Measurements from ENCODE around the gene TDRKH.

TDRKH gene

DNA sequence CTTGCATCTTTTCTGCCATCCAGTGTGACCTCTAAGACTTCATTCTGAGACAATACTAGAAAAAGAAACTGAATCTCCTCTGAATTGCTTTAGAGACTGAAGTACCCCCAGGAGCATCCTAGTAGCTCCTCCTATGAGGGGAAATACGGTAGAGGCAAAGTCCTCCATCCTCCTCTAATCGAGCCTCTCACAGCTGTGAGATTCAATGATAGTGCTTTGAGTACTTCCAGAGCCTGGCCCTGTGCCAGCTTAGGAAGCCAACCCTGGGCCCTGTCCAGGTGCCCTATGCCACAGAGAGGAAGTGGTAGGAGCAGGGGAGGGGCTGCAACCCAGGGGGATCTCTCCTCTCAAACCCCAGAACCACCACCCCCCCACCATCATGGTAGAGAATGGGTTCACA is 30.6 kb upstream of the TDRKH start:
- no peak for DNase-seq

DNA sequence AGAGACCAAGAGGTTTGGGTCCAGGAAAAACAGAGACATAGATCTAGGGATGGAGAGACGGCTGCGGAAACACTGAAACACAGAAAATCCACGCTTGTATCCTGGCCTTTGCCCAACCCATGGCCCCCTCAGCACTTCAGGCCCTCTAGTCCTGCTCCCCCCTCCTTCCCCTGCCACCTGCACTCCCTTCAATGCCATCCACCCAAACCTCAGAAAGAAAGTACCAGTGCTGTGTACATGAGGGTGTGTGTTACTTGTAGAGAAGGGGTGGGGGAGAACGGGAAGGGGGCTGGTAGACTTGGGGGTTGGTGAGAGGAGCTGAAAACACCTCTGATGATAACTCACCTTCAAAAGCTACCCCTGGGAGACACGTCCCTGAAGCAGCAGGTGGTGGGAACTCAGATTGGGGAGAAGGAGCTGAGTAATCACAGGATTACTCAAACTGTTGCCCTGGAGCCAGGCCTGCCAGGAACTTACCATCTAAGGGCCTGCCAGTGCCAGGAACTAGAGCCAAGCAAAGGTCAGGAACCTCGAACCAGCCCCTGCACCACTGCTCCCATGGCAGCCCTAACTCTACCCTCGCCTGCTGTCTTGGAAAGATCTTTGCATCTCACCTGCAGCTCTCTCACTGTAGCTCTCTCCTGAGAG is 29.8 kb upstream of the TDRKH start:
- no peak for DNase-seq

DNA sequence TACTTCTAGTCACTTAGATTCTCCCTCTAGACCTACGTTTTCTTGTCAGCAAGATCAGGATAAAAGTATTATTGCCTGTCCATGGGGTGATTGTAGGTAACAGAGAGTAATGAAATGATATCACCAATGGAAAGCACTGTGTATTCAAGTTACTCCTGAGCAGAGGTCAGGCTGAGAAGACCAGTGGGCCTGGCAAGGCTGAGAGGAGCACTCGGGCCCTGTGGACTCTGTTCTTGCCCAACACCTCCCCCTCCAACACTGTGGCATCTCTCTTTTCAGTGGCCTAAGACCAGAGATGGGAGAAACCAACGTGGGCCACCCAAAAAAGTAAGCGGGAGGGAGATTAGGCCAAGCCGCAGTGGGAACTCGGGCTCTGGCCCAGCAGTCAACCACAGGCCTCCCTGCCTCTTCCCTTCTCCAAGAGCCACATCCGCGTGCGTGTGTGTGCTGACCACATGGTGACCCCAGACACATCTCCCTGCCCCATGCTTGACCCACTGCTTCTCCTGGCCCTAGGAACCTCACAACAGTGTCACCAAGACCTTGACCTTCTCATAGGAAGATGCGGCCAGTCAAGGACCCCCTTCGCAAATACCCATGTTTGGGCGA is 29.0 kb upstream of the TDRKH start:
- no peak for DNase-seq

DNA sequence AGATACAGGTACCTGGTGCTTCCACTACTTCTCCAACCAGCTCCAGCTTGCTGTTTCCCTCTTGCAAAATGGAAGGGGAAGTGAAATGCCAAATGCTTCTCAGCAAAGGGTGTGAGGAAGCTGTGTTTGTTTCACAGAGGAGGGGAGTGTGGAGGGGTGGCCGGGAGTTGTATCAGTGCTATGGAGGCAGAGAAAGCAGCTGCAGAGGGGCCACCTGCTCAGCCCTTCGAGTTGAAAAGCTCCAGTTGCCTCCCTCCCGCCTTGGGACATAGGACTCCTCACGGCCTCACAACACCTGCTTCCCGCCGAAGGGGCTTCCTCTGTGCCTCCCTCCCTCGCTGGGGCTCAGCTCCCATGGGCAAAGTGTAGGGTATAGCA is 27.0 kb upstream of the TDRKH start:
- no peak for DNase-seq

DNA sequence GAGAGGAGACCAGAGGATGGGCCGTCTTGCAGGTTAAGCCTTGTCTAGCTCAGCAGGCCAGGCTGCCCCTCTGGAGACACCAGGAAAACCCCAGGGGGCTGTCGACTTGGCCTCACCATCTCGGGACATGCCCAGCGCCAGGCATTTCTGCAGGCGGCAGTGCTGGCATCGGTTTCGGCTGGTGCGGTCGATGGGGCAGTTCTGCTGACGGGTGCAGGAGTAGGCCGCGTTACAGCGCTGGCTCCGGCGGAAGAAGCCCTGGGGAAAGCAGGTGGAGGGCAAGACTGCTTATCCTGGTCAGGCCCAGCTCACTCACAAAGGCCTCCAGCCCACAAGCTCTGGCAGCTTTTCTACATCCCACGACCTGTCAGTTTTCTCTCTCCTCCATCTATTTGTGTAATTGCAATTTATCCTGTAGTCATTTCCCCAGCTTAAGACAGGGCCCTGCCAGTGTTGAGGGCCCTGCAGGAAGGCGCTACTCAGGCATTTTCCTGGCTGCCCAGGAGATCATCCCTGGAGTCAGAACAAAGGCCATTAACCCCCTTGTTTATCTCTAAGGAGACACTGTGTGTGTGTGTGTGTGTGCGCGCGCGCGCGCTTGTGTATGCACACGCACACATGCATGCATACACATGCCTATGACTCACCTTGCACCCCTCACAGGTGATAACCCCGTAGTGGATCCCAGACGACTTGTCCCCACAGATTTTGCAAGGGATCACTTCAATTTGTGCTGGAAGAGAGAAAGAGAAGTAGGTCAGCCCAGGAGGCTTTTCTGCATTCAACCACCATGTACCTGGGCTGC is 26.4 kb upstream of the TDRKH start:
- DNase-seq: no peak

DNA sequence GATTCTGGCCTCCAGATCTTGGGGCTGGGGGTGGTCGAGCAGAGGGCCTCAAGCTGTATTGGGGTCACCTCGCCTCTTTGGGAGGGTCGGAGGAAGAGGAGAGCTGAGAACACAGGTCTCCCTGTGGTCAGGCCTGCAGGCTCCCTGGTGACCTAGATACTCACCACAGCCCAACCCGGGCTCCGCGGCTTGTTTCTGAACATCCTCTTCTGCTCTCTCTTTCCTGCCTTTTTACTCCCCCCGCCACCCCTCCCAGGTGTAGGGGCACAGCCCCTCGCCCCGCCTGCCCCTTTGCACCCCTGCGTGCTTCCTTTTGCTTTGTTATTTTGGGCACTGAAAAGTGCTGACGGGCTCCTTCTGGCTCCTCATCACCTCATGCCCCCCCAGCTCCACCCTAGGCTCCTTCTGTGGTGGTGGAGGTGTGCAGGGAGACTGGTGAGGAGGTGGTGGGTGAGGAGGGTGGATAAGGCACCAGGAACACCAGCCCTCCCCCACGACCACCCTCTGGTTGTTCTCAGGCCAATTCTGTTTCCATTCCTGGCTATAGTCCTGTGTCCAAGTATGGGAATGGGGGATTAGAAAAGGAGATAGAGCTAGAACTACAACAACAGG is 25.5 kb upstream of the TDRKH start:
- no peak for DNase-seq

DNA sequence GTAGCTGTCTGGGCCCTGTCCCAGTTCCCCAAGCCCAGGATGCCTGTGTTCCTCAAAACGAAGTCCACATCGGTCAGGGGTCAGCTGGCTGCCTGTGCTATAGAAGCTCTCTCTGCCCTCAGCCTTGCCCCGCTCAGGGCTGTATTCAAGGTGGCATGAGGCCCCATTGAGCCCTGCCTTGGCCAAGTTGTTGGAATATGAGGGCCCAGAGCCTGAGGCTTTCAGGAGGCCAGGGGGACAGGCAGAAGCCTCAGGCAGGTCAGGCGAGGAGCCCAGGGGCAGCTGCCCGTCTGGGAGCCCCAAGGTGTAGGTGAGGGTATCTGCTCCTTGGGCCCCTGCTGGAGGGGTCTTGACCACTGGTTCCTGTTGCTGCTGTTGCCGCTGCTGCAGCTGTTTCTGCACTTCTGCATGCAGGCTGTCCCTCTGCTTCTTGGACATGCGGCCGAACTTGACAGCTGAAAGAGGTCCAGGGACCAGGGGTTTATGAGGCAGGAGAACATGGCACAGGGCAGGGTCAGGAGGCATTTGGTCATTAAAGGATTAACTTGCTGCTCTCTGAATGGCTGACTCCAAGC is 24.8 kb upstream of the TDRKH start:
- DNase-seq: no peak

DNA sequence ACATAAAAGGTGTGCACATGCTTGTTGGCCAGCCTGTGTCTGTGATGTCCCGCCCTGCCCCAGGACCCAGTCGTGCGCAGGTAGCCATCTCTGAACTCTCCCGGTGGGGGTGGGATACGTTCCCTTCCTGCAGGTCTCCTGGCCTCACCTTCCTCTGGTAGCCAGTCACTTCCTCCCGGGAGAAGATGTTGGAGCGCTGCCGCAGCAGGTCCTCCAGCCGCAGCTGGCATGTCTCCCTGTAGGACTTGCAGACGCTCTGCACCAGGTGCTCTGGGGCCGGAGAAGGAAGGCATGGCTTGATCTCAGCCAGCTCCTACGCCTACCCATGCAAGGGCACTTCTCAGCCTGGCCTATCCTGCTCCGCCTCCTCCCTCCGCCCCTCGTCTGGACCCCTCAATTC is 24.1 kb upstream of the TDRKH start:
- DNase-seq: no peak

DNA sequence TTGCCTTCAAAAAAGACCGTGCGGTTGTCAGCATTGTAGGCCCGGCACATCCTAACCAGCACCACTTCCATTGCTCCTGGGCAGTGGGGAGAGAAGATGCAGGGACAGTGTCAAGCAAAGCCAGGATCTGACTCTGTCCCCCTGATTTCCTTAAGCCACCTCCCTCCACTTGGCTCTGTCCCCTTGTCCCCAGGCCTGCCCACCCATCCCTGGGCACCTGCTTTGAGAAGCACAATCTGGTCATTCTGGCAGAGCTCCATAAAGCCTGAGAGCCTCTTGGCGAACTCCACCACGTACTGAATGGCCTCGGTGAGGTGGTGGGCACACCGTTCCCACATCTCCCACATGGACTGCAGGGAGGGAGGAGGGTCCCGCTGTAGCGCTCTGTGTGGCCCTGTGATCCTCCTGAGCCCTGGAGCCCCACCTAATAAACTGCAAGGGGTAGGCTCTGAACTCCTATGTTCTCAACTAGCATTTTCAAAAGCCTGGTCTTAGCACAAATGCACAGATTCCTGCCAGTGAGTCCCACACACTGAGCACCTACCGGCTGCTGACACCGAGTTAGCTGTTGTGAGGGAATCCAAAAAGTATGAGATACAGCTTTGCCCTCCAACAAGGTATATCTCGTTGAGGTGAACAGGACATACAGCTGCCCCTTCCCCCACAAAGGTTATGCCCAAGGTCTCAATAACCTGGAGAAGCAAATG is 23.1 kb upstream of the TDRKH start:
- DNase-seq: no peak

DNA sequence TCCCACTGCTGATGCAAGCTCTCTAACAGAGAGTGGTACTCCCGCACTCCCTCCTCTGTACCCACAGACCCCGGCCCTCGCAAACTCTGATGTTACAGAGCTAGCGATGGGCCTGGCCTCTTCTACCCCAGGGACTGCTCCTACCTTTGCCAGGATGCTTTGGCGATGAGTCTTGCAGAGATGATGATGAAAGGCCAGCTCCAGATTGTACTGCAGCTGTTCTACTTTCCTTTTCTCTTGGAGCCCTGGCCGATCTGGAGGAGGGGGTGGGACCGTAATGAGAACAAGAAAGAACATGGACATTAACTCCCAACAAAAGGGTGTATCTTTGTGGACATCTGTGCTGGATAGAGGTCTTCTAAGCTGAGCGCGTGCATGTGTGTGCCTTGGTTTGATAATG is 20.9 kb upstream of the TDRKH start:
- DNase-seq: no peak

DNA sequence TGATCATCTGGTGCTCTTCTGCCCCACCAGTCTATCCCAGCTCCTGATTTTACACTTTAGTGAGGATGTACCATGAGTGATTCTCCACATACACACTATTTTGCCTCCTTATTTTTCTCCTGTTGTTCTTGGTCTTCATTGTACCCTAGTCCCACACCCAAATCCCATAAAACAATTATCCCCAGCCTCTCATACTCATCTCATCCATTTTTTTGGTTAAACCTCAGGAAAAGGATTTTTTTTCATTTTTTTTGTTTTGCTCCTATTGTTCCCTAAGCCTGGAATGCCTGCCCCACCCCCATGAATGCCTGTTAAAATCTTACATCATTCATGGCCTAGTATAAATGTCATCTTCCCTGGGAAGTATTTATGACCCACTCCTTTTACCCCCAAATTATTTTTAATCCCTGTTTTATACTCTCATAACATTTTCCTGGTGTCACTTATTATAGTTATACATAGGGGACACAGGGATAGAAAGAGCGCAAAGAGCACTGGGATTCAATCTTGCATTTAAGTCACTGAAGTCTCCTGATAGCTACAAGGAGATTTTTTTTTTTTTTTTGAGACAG is 19.8 kb upstream of the TDRKH start:
- no peak for DNase-seq

DNA sequence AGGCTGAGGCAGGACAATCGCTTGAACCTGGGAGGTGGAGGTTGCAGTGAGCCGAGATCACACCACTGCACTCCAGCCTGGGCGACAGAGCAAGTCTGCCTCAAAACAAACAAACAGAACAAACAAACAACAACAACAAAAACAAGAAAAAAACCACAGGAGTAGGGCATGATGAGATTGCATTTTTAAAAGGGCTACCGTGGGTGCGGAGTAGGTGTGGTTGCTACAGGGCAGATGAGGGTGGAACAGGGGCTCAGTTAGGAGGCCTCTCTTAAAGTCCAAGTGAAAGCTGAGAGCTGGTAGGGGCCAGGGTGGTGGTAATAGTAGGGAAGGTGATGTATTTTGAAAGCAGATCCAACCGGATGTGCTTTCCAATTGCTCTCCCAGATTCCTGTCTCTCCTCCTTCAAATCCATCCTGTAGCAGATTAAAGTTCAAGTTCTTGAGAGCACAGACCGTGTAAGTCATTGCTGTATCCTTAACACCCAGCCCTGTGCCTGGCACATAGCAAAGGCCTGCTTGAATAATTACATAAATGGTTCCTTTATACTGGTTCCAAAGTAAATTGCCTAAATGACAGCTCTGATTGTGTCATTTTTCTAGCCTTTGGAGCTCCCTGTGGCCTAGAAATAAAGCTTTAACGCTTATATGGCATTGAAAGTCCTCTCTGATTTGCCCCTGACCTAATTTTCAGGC is 19.1 kb upstream of the TDRKH start:
- DNase-seq: no peak

DNA sequence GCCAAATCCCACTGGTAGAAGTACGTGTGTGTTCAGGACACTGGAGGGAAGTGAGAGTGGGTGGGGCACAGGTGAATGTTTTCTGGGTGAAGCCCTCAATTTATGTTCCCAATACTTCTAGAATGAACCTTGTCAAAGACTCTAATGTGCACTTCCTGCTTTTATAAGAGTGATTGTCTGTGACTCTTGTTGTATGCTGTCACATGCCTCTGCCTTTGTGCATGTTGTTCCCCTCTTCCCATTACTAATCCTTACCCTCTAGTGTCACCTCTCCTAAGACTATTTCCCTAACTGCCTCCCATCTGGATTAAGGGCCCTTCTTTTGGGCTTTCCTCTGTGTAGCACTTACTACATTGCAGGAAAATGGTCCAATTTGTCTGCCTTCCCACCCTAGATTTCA is 17.5 kb upstream of the TDRKH start:
- DNase-seq: no peak

DNA sequence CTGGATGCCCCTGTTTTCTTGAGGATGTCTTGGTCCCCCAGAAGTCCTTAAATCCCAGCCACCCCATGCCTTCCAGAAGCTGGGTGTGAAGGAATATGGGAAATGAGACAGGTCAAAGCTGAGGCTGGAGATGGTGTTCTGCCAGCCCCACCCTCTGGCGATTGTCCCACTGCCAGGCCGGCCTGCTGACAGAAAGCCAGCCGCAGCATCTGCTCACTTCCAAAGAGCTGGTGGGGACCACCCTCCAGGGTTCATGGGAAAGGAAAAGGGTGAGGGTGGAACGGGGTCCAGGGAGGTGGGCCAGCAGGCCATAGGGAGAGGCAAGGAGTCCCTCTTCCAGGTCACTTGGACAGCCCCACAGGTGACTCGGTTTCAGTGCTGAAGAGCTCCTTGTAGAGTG is 16.8 kb upstream of the TDRKH start:
- no peak for DNase-seq

DNA sequence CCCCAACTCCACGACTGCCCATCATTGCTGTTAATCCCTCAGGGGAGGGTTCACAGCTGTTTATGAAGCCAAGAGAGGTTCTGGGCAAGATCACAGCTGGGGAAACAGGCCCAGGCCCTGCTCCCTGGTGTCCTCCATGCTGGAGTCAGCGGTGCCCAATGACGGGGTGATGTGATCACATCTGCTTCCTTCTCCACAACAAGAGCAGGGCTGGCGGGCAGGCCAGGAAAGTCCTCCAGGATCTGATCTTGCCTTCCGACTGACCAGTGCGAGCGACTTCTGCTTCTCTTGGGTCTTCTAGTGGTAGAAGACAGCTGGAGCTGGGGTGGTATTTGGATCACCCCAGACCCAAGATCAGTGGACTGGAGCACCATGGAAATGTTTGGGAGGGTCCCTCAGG is 15.9 kb upstream of the TDRKH start:
- DNase-seq: no peak

DNA sequence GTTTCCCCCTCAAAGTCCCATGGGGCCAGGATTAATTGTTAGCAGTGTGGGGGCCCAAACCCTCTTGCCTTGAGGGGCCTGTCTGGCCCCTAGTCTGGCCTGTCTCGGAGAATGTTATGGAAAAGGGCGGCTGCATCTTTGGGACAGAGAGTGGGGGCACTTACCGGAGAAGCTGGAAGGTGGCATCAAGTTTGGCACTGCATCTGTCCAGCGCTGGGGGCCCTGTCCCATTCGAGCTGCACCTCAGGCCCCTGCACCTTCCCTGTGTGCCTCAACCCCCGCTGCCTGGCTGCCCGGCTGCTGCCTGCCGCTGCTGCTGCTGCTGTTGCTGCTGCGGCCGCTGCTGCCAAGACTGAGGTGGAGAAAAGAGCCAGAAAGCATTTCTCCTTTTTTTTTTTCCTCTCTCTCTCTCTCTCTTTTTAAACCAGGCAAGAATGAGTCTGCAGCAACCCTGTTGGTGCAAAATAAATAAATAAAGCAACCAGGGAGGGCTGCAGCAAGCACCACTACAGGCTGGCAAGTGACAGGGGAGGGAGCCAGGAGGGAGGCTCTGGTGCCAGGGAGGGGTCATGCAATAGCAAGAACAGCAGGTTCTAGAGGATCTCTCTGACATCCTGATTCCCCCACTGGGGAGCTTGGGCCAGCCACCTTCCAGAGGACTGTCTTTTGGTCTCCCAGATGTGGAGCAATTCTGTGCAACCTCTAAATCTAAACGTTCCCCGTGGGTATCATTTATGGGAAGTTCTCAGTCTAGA is 14.9 kb upstream of the TDRKH start, which contains the start of gene LINGO4:
Gene LINGO4 (minus strand): TSS at position 354 of the 755 bp plus-strand sequence. CDS start 2,715 bp downstream, outside the sequence.
- no peak for DNase-seq

DNA sequence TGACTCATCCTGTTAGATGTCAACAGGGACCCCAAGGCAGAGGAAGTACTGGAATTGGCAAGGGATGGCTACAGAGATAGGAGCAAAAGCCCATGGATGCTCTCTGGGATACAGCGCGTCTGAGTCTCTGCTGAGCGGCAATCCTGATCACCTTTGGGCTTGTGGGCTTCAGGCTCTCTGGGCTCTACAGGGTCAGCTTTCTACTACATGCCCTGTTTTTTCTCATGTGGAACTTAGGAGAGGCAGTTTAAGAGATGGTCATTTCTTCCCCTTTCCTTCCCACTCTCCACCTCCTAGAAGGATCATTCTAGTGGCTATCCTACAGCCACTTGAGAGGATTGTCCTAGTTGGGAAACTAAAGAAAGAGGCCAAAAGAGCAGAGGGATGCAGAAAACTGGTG is 13.6 kb upstream of the TDRKH start:
- DNase-seq: no peak

DNA sequence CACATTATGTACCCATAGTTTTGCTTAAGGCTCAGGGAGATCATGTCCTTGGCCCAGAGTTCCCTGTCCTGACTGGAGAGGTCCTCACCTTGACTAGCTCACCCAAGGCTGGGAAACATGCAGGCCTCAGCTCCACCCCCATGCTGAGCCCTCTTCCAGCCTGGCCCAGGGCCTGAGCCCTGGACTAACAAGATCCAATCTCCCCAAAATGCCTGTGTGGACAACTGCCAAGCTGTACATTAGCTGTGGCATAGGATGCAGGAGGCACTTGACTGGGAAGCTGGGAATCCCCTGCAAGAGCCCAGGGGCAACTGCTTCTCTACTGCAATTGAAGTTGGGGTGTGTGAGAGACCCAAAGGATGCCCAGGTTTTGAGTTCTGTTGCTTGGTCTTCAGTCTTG is 12.9 kb upstream of the TDRKH start:
- DNase-seq: no peak

DNA sequence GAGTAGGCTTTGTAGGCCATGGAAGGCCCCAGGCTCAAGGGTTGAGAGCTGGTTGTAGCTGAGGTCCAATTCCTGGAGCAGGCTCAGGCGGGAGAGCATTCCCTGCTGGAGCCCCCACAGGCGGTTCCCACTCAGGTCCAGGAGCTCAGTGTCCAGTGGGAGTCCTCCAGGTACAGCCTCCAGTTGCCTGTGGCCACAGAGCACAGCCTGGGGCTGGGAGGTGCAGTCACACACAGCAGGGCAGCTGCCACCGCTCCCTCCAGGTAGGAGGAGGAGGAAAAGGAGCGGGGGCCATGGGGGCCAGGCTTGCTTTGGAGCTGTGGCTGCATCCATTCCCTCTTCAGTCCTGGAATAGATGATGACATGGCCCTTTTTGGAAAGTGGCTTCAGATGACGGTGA is 12.1 kb upstream of the TDRKH start:
- DNase-seq: no peak

DNA sequence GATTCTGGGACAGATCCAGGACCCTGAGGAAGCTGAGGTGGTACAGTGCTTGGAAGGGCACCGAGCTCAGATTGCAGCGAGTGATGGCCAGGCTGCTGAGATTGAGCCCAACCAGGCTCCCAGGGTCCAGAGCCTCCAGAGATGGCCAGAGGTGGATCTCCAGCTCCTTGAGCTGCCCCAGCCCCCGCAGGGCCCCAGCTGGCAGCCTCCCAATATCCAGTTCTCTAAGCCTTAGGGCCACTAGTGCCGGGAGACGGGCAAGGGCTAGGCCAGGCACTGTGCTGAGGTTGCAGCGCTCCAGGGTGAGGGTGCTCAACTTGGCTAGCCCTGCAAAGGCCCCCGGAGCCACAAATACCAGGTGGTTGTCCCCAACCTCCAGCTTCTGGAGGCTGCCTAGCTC is 11.5 kb upstream of the TDRKH start:
- no peak for DNase-seq

DNA sequence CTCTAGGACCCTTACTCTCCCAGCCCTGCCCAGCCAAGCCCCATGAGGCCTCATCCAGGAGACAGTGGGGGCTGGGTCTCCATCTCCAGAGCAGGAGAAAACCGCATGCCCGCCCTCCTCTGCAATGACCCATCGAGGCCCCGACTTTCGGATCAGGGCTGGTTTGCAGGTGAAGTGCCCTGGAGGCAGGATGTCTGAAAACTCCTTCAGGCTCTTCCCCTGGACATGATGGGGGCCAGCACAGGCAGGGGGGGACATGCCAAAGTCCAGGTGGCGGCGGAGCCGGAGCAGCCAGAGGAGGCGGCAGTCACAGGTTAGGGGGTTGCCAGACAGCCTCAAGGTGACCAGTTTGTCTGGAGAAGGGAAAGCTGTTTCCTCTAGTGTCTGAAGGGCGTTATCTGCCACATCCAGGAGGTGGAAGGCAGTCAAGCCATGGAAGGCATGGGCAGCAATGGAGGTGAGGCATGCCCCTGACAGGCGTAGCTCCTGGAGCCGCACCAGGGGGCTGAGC is 11.1 kb upstream of the TDRKH start:
- DNase-seq: no peak
